ENCODE results near the gene ATP12A. TPM values are rescaled to one million over a fixed set of nuclear protein-coding genes. Genes with fewer than 3 reads are reported as not detected.
"Not testable (repeated sequence)": the region's sequence is repeated elsewhere in the genome, so short reads cannot be mapped to it uniquely, and the experiment has no call there.

The ATP12A gene
- total RNA-seq, 1 donor from 2014 or later, result not detected

- no peak for DNase-seq (ENCODE audit: low read depth)
Measured at GRCh38 chr13:24725379-24725778, 45.2 kb downstream of the ATP12A start.

GRCh38 chr13:24727731-24728601 lies 47.8 kb downstream of the ATP12A start:
- DNase-seq (ENCODE audit: low read depth), result peak; percentile 77

GRCh38 chr13:24730873-24731567 lies 50.8 kb downstream of the ATP12A start:
- not testable (repeated sequence) for DNase-seq (ENCODE audit: low read depth)

- no peak for DNase-seq (ENCODE audit: low read depth)
Measured at GRCh38 chr13:24734950-24735349, 54.7 kb downstream of the ATP12A start.

- DNase-seq (ENCODE audit: low read depth), result no peak
Measured at GRCh38 chr13:24737042-24737441, 56.8 kb downstream of the ATP12A start.

- DNase-seq (ENCODE audit: low read depth), result no peak
Measured at GRCh38 chr13:24738366-24738847, 58.2 kb downstream of the ATP12A start.

GRCh38 chr13:24740014-24740890 lies 60.0 kb downstream of the ATP12A start:
- no peak for DNase-seq (ENCODE audit: low read depth)

- no peak for DNase-seq (ENCODE audit: low read depth)
Measured at GRCh38 chr13:24741016-24741662, 60.9 kb downstream of the ATP12A start.

- DNase-seq (ENCODE audit: low read depth), result no peak
Measured at GRCh38 chr13:24741791-24742190, 61.6 kb downstream of the ATP12A start.

- DNase-seq (ENCODE audit: low read depth), result no peak
Measured at GRCh38 chr13:24742294-24742693, 62.1 kb downstream of the ATP12A start.

- DNase-seq (ENCODE audit: low read depth), result no peak
Measured at GRCh38 chr13:24742977-24743376, 62.8 kb downstream of the ATP12A start.

GRCh38 chr13:24744247-24744646 lies 64.0 kb downstream of the ATP12A start:
- no peak for DNase-seq (ENCODE audit: low read depth)

GRCh38 chr13:24745516-24745860 lies 65.3 kb downstream of the ATP12A start:
- DNase-seq (ENCODE audit: low read depth), result no peak

- DNase-seq (ENCODE audit: low read depth), result no peak
Measured at GRCh38 chr13:24745861-24746617, 65.8 kb downstream of the ATP12A start.

GRCh38 chr13:24746618-24747247 lies 66.5 kb downstream of the ATP12A start:
- DNase-seq (ENCODE audit: low read depth), result no peak

- DNase-seq (ENCODE audit: low read depth), result peak; percentile 6
Measured at GRCh38 chr13:24747248-24748060, 67.2 kb downstream of the ATP12A start.

GRCh38 chr13:24748061-24748400 lies 67.8 kb downstream of the ATP12A start:
- no peak for DNase-seq (ENCODE audit: low read depth)

- DNase-seq (ENCODE audit: low read depth), result no peak
Measured at GRCh38 chr13:24759197-24759596, 79.0 kb downstream of the ATP12A start.
